PC-9 (cell line): ENCODE results near the gene RAB37.

Experiments
- CTCF ChIP-seq: fragments of 200-600 bp; sonication (generic); conservative IDR thresholded peaks from 2 replicates; pipeline ENCODE4 v1.6.1; 2017; ENCODE audit warnings: mixed run types, antibody characterized with exemption, mild to moderate bottlenecking, moderate library complexity
- EZH2 ChIP-seq: fragments of 200-600 bp; sonication (generic); IDR thresholded peaks from 2 replicates; pipeline ENCODE4 v1.8.0; 2017; ENCODE audit warnings: antibody characterized with exemption, low read depth

GRCh38 chr17:74740173-74740572 lies 3.1 kb downstream of the RAB37 start:
- TF ChIP-seq EZH2 (no peak), CTCF (no peak)
